Lower leg skin (tissue), 4 donors: Measurements from ENCODE around the gene ACP5. TPM values are rescaled to one million over a fixed set of nuclear protein-coding genes. Genes with fewer than 3 reads are reported as not detected.

Experiments
- DNase-seq, 2 donors: peaks; one replicate each; pipeline ENCODE4 v3.0.0-alpha.2; 2019; ENCODE audit warnings: low spot score in 2 of 2
- H3K4me3 ChIP-seq: fragments of 200-600 bp; sonication (generic); 2 replicates; pipeline ENCODE4 v1.5.1; 2017; ENCODE audit warnings: mild to moderate bottlenecking, low read depth; ENCODE audit not compliant: poor library complexity, severe bottlenecking
- POLR2A ChIP-seq, 2 donors: fragments of 450-650 bp; IDR thresholded peaks; one replicate each; pipeline ENCODE4 v1.6.1; 2016 to 2017; ENCODE audit warnings: antibody characterized with exemption in 2 of 2, mild to moderate bottlenecking in 1 of 2, moderate library complexity in 1 of 2
- WGBS, 2 donors: methylation state at CpG; one replicate each; pipeline ENCODE4 v1.1.5; 2018; 5-methylcytosine and 5-hydroxymethylcytosine counted together
- intact Hi-C: fragments of 100-400 bp; cut with DNase I; formaldehyde crosslinking; loops from one replicate; pipeline ENCODE4 v1.15.0; 2023; ENCODE audit warnings: low total_unique reads
- total RNA-seq, 4 donors: library from RNA; depleted of rRNA; stranded (reverse); fragments of >200 nt; gene quantifications; one replicate each; pipeline ENCODE4 v1.1.0, GENCODE V29; 2016
- TF ChIP-seq, protein P1 (sequence below), 3 donors: fragments of 450-650 bp; IDR thresholded peaks; one replicate each; pipeline ENCODE4 v1.5.1; 2016; ENCODE audit warnings: antibody characterized with exemption in 3 of 3, mild to moderate bottlenecking in 3 of 3, moderate library complexity in 2 of 3

The ACP5 gene
- total RNA-seq, 4 donors from 2014 or later = 29.0 to 63.5 (median 52.1) TPM

DNA sequence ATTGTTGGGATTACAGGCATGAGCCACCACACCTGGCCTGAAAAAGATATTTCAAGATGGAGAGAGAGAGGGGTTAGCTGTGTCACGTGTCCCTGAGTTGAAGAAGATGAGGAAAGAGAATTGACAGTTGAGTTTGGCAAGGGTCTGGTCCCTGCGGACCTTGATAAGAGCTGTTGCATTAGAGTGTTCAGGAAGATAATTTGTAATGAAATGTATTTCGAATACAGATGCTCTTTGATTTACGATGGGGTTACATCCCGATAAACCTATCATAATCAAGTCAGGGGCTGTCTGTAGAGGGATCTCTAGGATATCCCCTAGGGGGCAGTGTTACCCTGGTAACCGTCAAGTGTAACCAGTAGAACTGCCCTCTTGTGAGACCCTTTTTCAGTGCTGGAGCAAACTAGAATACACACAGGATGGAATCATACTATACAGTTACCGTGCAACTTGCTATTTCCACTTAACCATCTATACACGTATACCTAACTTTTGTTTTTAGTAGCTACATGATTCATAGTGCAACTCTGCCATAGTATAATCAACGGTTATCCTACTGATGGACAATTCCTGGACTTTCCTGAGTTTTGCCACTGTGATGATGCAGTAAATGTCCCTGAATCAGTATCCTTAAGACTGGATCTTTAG lies 16.9 kb downstream of the ACP5 start:
- intact Hi-C loops = no loop called here
- no peak for DNase-seq
- 16% methylated on average over 9 of the region's 9 CpGs for WGBS, 2 donors
- H3K4me3 ChIP-seq = no peak overlapping the region
- TF ChIP-seq POLR2A (IDR thresholded peaks at IDR 0.05) = no peak
- TF ChIP-seq, protein P1, sequence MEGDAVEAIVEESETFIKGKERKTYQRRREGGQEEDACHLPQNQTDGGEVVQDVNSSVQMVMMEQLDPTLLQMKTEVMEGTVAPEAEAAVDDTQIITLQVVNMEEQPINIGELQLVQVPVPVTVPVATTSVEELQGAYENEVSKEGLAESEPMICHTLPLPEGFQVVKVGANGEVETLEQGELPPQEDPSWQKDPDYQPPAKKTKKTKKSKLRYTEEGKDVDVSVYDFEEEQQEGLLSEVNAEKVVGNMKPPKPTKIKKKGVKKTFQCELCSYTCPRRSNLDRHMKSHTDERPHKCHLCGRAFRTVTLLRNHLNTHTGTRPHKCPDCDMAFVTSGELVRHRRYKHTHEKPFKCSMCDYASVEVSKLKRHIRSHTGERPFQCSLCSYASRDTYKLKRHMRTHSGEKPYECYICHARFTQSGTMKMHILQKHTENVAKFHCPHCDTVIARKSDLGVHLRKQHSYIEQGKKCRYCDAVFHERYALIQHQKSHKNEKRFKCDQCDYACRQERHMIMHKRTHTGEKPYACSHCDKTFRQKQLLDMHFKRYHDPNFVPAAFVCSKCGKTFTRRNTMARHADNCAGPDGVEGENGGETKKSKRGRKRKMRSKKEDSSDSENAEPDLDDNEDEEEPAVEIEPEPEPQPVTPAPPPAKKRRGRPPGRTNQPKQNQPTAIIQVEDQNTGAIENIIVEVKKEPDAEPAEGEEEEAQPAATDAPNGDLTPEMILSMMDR (IDR thresholded peaks at IDR 0.05) = no peak

DNA sequence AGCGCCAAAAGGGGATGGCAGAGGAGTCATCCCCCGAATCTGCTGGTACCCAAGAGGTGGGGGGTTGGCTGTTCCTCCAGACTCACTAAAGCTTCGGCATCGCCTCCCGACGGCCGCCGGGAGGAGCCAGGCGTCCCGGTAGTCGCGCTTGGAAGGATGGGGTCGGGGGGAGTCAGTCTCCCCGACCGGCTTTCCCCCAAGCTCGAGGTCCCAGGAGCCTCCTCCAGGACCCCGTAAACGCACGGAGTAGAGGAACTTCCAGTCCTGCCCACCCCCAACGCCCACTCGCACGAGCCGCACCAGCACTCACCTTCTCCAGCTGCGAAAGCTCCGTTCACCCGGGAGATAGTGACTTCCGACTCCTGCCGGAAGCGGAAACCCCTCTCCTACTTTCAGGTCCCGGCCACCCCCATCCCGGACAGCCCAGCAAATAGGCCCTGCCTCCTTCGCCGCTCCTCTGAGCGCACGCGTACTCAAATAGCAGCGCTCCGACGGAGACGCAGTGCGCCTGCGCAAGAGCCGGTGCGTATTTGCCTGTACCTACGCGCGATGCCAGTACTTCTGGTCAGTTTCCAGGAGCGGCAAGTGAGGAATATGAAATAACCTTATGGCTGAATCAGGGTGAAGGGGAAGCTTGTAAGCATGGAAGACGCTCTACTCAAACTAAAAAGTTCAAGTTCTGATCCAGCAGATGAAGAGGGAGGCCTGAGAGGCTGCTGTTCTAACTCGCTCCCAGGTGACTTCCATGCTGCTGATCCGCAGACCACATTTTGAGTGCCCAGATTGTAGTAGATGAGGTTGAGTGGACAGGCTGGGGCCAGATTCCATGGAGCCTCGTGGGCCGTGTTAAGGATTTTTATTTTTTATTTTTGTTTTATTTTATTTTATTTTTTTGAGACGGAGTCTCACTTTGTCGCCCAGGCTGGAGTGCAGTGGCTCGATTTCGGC lies 18.3 kb downstream of the ACP5 start, which contains the start of gene ELOF1:
Gene ELOF1, minus strand, starts transcription at position 350 of the 948 bp plus-strand sequence. CDS start 4,883 bp downstream, outside the sequence.
- WGBS, 2 donors = 3% methylated on average over 57 of the region's 57 CpGs
- intact Hi-C loops = no loop called here
- DNase-seq = peak; percentile 96 to 99
- TF ChIP-seq, protein P1 (IDR thresholded peaks at IDR 0.05) = no peak
- no peak for TF ChIP-seq POLR2A (IDR thresholded peaks at IDR 0.05)
- H3K4me3 ChIP-seq = peak within 1 kb of the TSS; percentile 79

DNA sequence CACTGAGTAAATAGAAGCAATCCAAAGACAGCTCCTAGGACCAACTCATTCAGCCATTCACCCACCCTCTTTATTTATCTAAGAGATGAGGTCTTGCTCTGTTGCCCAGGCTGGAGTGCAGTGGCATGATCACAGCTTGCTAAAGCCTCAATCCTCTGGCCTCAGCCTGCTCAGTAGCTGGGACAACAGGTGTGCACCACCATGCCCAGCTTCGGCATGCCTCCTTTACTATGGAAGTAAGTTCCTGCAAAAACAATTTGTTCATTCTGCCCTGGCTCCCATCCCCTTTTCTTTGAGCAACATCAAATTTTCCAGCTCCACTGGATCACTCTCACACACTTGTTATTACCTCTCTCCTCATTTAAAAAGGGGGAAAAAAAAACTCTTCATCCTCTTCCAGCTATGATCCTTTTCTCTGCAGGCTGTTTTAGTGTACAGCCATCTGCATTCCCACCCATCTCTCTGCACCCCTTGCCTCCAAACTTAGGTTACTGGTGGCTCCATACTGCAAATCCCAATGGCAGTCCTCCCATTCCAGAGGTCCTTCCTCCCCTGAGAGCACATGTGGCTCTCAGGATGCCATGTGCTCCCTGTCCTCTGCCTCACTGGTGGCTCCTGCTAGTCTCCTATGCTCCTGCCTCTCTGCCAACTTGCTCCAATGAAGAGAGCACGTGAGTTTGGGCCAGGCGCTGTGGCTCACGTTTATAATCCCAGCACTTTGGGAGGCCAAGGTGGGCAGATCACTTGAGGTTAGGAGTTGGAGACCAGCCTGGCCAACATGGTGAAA lies 20.6 kb downstream of the ACP5 start:
- TF ChIP-seq POLR2A (IDR thresholded peaks at IDR 0.05) = no peak
- TF ChIP-seq, protein P1 (IDR thresholded peaks at IDR 0.05) = no peak
- 70 to 80% methylated on average over 4 of the region's 4 CpGs for WGBS, 2 donors
- intact Hi-C loops = no loop called here
- no peak overlapping the region for H3K4me3 ChIP-seq
- DNase-seq = no peak

DNA sequence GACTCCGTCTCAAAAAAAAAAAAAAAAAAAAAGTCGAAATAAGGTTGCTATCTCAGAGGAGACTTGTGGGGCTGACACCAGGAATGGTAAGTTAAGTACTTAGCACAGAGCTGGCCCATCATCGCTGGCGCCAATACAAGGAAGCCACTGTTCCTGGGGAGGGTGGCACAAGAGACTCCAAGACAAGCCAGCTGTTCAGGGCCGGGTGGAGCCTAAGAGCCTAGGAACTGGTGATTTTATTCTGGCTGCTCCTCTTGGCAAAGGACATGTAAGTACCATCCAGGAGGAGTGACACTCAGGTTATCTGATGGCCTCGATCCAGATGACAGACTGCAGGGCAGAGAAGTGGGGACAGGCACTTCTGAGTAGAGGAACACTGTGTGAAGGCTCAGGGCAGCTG lies 22.2 kb downstream of the ACP5 start:
- intact Hi-C loops = no loop called here
- TF ChIP-seq POLR2A (IDR thresholded peaks at IDR 0.05) = no peak
- TF ChIP-seq, protein P1 (IDR thresholded peaks at IDR 0.05) = no peak
- WGBS, 2 donors = 71 to 79% methylated on average over 6 of the region's 6 CpGs
- DNase-seq = no peak
- H3K4me3 ChIP-seq = no peak overlapping the region

DNA sequence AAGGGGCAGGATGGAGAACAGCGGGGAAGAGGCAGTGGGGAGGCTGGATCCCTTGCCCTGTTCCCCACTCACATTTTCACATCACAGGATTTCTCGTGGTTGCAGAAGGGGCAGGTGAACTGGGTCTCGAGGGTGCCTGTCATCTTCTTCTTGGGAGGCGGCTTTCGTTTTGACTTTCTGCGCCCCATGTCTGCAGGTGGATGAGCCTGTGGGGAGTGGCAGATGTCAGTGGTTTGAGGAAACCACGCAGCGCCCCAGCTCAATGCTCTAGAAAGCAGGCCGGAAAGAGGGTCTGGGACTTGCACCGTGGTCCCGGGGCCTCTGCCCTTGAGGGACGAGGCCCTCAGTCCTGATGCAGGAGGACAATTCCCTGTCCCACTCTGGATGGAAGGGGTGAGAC lies 23.3 kb downstream of the ACP5 start:
- no peak overlapping the region for H3K4me3 ChIP-seq
- TF ChIP-seq, protein P1 (IDR thresholded peaks at IDR 0.05) = no peak
- TF ChIP-seq POLR2A (IDR thresholded peaks at IDR 0.05) = no peak
- intact Hi-C loops = no loop called here
- 94 to 95% methylated on average over 12 of the region's 12 CpGs for WGBS, 2 donors
- DNase-seq = no peak
